NCI-H1092 (cell line): ENCODE measurements around the gene DYRK2.

Source experiments
- DNase-seq: peaks from one replicate; lab custom pipeline; 2025; lab: John Stamatoyannopoulos, UW

DYRK2 gene

GRCh38 chr12:67648521-67649260 lies at the start of gene DYRK2:
Gene DYRK2 (plus strand): TSS chr12:67648745. CDS start chr12:67649134, 389 bp downstream.
- DNase-seq = peak; percentile 60

GRCh38 chr12:67599691-67600090 lies 48.9 kb upstream of the DYRK2 start:
- DNase-seq = no peak

GRCh38 chr12:67601126-67601525 lies 47.4 kb upstream of the DYRK2 start:
- DNase-seq = no peak

- no peak for DNase-seq
Measured at GRCh38 chr12:67609226-67609870, 39.2 kb upstream of the DYRK2 start.

- DNase-seq = no peak
Measured at GRCh38 chr12:67613040-67613439, 35.5 kb upstream of the DYRK2 start.

- no peak for DNase-seq
Measured at GRCh38 chr12:67617629-67618028, 30.9 kb upstream of the DYRK2 start.

- DNase-seq = no peak
Measured at GRCh38 chr12:67618303-67618702, 30.2 kb upstream of the DYRK2 start.

GRCh38 chr12:67621112-67621511 lies 27.4 kb upstream of the DYRK2 start:
- no peak for DNase-seq

GRCh38 chr12:67621926-67622325 lies 26.6 kb upstream of the DYRK2 start:
- DNase-seq = no peak

- no peak for DNase-seq
Measured at GRCh38 chr12:67623259-67623658, 25.3 kb upstream of the DYRK2 start.

GRCh38 chr12:67624355-67624754 lies 24.2 kb upstream of the DYRK2 start:
- DNase-seq = no peak

- DNase-seq = no peak
Measured at GRCh38 chr12:67625004-67625403, 23.5 kb upstream of the DYRK2 start.

- DNase-seq = no peak
Measured at GRCh38 chr12:67626156-67626555, 22.4 kb upstream of the DYRK2 start.

GRCh38 chr12:67630373-67631088 lies 18.0 kb upstream of the DYRK2 start:
- DNase-seq = no peak

GRCh38 chr12:67632005-67632404 lies 16.5 kb upstream of the DYRK2 start:
- no peak for DNase-seq

GRCh38 chr12:67633024-67633610 lies 15.4 kb upstream of the DYRK2 start:
- no peak for DNase-seq

- DNase-seq = no peak
Measured at GRCh38 chr12:67633708-67634107, 14.8 kb upstream of the DYRK2 start.

GRCh38 chr12:67634303-67634761 lies 14.2 kb upstream of the DYRK2 start:
- DNase-seq = no peak

- DNase-seq = no peak
Measured at GRCh38 chr12:67637718-67638117, 10.8 kb upstream of the DYRK2 start.

- DNase-seq = no peak
Measured at GRCh38 chr12:67638694-67639093, 9.9 kb upstream of the DYRK2 start.

GRCh38 chr12:67640863-67641262 lies 7.7 kb upstream of the DYRK2 start:
- DNase-seq = no peak

- DNase-seq = no peak
Measured at GRCh38 chr12:67645126-67645525, 3.4 kb upstream of the DYRK2 start.

- no peak for DNase-seq
Measured at GRCh38 chr12:67645601-67646000, 2.9 kb upstream of the DYRK2 start.
